Right cardiac atrium (tissue), 5 donors: ENCODE data around the gene TMEM170A. TPM values are rescaled to one million over a fixed set of nuclear protein-coding genes. Genes with fewer than 3 reads are reported as not detected.

ENCODE experiments used
- ATAC-seq, 2 donors: fragments of 200-7000 bp; cut with Tn5 transposase; one replicate each; pipeline versions ENCODE4 v1.8.0 to v1.9.1; 2020; ENCODE audit warnings: moderate library complexity in 2 of 2, mild to moderate bottlenecking in 1 of 2
- DNase-seq, 3 donors: peaks; one replicate each; pipeline ENCODE4 v3.0.0-alpha.2; 2020
- H3K27ac ChIP-seq: one replicate; pipeline ENCODE4 v1.5.1; 2013; ENCODE audit warnings: mild to moderate bottlenecking, low read length, control low read depth, moderate library complexity
- H3K27me3 ChIP-seq: one replicate; pipeline ENCODE4 v1.6.1; 2013; ENCODE audit not compliant: control insufficient read depth, insufficient read depth
- H3K4me1 ChIP-seq: one replicate; pipeline ENCODE4 v1.6.1; 2013; ENCODE audit warnings: low read length; ENCODE audit not compliant: control insufficient read depth, insufficient read depth
- H3K4me3 ChIP-seq: one replicate; pipeline ENCODE4 v1.5.1; 2013; ENCODE audit warnings: low read length, control low read depth
- H3K9me3 ChIP-seq: one replicate; pipeline ENCODE4 v1.6.1; 2013; ENCODE audit warnings: low read length; ENCODE audit not compliant: control insufficient read depth
- WGBS: extraction: QIAGEN DNeasy Blood & Tissue Kit; methylation state at CpG from one replicate; pipeline ENCODE4 v1.1.7; 2013; 5-methylcytosine and 5-hydroxymethylcytosine counted together
- intact Hi-C, 4 donors: fragments of 100-400 bp; cut with DNase I; formaldehyde crosslinking; loops; one replicate each; pipeline versions ENCODE4 v1.11.0 to v1.14.0; 2022 to 2023
- polyA plus RNA-seq: library from polyadenylated mRNA; stranded (reverse); fragments of 200-250 nt; gene quantifications from one replicate; pipeline ENCODE4 v1.2.3, GENCODE V29; 2013
- total RNA-seq, 4 donors: library from RNA; stranded (reverse); fragmentation: NEBNext Ultra II Directional; extraction: Animal tissue kit (Norgen Biotek cat#: 25700); gene quantifications; one replicate each; pipeline ENCODE4 v1.2.1, GENCODE V29; 2021
- donor health status: healthy with polysubstance abuse.
- donor health status: DM: no; HTN: yes; CAD: no.
- donor health status: DM: no; HTN: no; CAD: no.
- donor health status: DM: no; HTN: yes; CAD: no; lungs with severe emphysema.
- donor health status: DM: yes; HTN: yes; CAD: no.

The TMEM170A gene
- total and polyA plus RNA-seq, 5 donors: 7.2 to 11.2 (median 10.9) TPM

- peak in 1 of 3 donors; percentile 57 for DNase-seq
- H3K27ac ChIP-seq: no peak overlapping the region
- intact Hi-C loops: no loop called here
- no peaks in the 10 kb centered on the region for H3K4me1 ChIP-seq
- peak in 1 of 2 donors; percentile 21 for ATAC-seq
- no peaks in the 10 kb centered on the region for H3K27me3 ChIP-seq
- 2% methylated on average over 26 of the region's 26 CpGs for WGBS
- peak overlapping the region; percentile 14 for H3K4me3 ChIP-seq
- no peaks in the 10 kb centered on the region for H3K9me3 ChIP-seq
These were observed 30.2 kb upstream of the TMEM170A start for GRCh38 chr16:75494661-75495075.

DNA sequence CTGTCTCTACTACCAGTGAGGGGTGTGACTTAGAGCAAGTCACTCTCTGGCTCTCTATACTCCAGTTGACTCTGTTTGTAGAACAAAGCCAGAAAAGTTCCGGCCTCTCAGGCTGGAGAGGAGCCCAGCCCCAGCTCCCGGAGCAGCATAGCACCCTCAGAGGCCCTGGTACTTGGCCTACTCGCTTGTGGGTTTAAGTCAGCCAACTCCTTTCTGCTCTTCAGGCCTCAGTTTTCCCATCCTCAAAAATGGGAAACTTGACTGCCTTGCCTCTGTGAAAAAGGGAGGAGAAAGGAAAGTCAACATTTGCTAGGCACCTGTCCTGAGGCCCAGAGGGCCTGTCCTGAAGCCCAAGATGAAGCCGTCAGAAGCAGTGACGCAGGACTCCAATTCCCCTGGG lies 29.7 kb upstream of the TMEM170A start:
- no peaks in the 10 kb centered on the region for H3K9me3 ChIP-seq
- intact Hi-C loops: no loop called here
- no peaks in the 10 kb centered on the region for H3K27me3 ChIP-seq
- no peak for DNase-seq
- H3K27ac ChIP-seq: no peak overlapping the region
- WGBS: 53% methylated on average over 5 of the region's 5 CpGs
- no peaks in the 10 kb centered on the region for H3K4me1 ChIP-seq
- H3K4me3 ChIP-seq: no peak overlapping the region
- ATAC-seq: no peak

DNA sequence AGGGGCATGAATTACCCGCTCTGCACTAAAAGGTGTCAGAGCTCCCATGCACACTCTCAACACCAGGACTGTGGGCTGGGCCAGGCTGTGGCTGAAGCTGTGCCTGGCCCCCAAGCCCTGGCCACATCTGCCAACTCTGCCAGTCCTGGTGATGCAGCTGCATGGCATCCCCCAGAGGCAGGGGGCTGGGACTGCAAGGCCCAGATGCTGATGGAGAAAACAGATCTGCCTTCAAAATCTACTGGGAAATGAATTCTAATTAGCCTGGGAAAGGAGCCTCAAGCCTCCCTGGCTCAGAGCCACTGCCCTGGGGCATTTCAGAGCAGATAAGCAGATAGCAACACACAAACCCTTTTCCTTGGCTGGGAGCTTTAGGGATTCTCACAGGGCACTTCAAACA lies 27.4 kb upstream of the TMEM170A start:
- intact Hi-C loops: no loop called here
- 97% methylated on average over 1 of the region's 1 CpG for WGBS
- no peak for ATAC-seq

DNA sequence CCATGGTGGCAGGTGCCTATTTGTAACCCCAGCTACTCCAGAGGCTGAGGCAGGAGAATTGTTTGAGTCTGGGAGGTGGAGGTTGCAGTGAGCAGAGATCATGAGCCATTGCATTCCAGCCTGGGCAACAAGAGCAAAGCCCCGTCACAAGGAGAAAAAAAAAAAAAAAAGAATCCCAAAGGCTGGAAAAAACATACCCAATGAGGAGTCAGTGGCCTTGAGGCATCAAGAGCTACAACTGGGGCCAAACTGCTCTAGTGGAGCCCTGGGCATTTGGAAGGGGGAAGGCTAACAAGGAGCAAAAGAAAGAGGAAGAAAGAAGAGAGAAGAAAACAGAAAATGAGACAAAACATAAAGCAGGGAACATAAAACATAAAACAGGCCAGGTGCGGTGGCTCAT lies 23.8 kb upstream of the TMEM170A start:
- Histone ChIP-seq H3K4me1 (no peaks in the 10 kb centered on the region), H3K27ac (no peak overlapping the region), H3K9me3 (no peaks in the 10 kb centered on the region), H3K4me3 (no peak overlapping the region), H3K27me3 (no peaks in the 10 kb centered on the region)
- 89% methylated on average over 2 of the region's 2 CpGs for WGBS
- intact Hi-C loops: loop anchor here in 2 of 4 donors (10.0 kb wide), 2 partner anchors 46 to 106 kb away; partner anchors contain the start of gene CHST5 (in 1 of the 2)
- no peak for DNase-seq
- no peak for ATAC-seq

More for the DNA sequence above, 27.4 kb upstream of the TMEM170A start:
- Histone ChIP-seq H3K9me3 (no peaks in the 10 kb centered on the region), H3K4me3 (no peak overlapping the region), H3K4me1 (no peaks in the 10 kb centered on the region), H3K27me3 (no peaks in the 10 kb centered on the region), H3K27ac (no peak overlapping the region)
- no peak for DNase-seq

DNA sequence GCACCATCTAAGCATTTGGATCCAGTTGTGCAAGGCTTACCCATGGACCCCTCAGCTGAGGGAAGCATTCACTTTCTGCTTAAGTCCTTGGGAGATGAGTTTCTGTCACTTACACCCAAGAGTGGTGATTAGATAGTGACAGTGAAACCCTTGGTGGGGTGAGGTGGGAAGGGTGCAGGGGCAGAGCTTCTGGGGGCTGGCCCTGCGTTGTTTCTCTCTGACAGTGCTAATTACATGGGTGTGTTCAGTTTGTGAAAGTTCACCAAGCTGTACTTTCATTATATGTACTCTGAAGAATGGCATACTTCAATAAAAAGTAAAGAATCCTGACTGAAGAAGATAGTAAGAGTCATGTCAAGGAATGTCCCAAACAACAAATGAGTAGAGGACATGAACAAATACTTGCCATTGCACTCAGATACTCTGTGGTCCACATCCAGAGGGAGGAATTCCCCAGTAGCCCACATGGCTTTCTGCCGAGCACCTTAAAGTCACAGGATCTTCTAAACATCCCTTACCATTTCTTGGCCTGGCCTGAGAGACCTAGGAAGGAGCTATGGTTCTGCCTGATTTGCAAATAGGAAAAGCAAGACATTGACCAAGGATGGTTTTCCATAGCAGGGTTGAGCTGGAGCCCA lies 22.3 kb upstream of the TMEM170A start:
- Histone ChIP-seq H3K4me3 (no peak overlapping the region), H3K4me1 (no peaks in the 10 kb centered on the region), H3K27me3 (no peaks in the 10 kb centered on the region), H3K9me3 (no peaks in the 10 kb centered on the region), H3K27ac (no peak overlapping the region)
- ATAC-seq: no peak
- WGBS: 74% methylated on average over 2 of the region's 2 CpGs
- no peak for DNase-seq
- intact Hi-C loops: loop anchor here in 2 of 4 donors (10.0 kb wide), 2 partner anchors 48 to 108 kb away; partner anchors contain the start of gene CHST5 (in 1 of the 2)

DNA sequence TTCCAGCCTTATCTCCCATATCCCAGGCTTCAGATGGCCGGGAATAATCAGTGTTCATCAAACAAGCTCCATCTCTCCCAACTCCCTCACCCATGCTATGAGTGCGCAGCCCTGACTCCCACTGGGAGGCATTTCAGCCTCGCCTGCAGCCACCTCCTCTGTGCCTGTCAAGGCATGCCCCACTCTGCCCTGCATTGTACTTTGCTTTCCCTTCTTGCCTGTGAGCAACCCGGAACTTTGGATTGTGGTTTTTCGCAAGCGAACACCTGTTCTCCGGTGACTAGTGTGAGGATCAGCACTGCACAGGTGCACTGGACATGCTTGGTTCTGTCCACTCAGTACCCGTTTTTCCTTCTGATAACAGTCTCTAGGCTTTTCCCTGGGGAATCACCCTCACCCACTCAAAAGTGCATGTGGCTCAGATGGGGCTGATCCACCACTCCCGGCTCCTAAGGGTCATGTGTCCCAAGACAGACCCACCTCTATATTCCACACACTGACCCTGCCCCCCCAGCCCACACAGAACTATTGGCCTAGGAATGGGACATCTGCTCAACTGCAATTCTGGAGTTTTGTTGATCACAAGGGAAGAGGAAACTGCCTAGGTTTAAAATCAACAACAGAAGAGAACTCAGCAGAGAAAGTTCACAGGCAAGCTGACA lies 21.7 kb upstream of the TMEM170A start:
- no peaks in the 10 kb centered on the region for H3K4me1 ChIP-seq
- no peak overlapping the region for H3K4me3 ChIP-seq
- ATAC-seq: no peak
- 78% methylated on average over 9 of the region's 9 CpGs for whole genome bisulfite sequencing
- H3K27ac ChIP-seq: no peak overlapping the region
- DNase-seq: no peak
- no peaks in the 10 kb centered on the region for H3K27me3 ChIP-seq
- intact Hi-C loops: loop anchor here in 2 of 4 donors (10.0 kb wide), 2 partner anchors 49 to 109 kb away; partner anchors contain the start of gene CHST5 (in 1 of the 2)
- H3K9me3 ChIP-seq: no peaks in the 10 kb centered on the region

GRCh38 chr16:75485230-75486013 lies 20.9 kb upstream of the TMEM170A start:
- DNase-seq: no peak
- Histone ChIP-seq H3K27me3 (no peaks in the 10 kb centered on the region), H3K9me3 (no peaks in the 10 kb centered on the region), H3K4me3 (no peak overlapping the region), H3K4me1 (no peaks in the 10 kb centered on the region), H3K27ac (no peak overlapping the region)
- intact Hi-C loops: loop anchor here in 2 of 4 donors (10.0 kb wide), 2 partner anchors 49 to 109 kb away; partner anchors contain the start of gene CHST5 (in 1 of the 2)
- 83% methylated on average over 7 of the region's 7 CpGs for WGBS
- ATAC-seq: no peak

GRCh38 chr16:75483222-75483621 lies 18.7 kb upstream of the TMEM170A start:
- intact Hi-C loops: loop anchor here in 2 of 4 donors (10.0 kb wide), 2 partner anchors 52 to 112 kb away; partner anchors contain the start of gene CHST5 (in 1 of the 2)
- WGBS: 91% methylated on average over 2 of the region's 2 CpGs
- no peak overlapping the region for H3K27ac ChIP-seq
- H3K27me3 ChIP-seq: no peaks in the 10 kb centered on the region
- no peak overlapping the region for H3K4me3 ChIP-seq
- H3K9me3 ChIP-seq: no peaks in the 10 kb centered on the region
- H3K4me1 ChIP-seq: no peaks in the 10 kb centered on the region
- DNase-seq (no peak), ATAC-seq (no peak)

DNA sequence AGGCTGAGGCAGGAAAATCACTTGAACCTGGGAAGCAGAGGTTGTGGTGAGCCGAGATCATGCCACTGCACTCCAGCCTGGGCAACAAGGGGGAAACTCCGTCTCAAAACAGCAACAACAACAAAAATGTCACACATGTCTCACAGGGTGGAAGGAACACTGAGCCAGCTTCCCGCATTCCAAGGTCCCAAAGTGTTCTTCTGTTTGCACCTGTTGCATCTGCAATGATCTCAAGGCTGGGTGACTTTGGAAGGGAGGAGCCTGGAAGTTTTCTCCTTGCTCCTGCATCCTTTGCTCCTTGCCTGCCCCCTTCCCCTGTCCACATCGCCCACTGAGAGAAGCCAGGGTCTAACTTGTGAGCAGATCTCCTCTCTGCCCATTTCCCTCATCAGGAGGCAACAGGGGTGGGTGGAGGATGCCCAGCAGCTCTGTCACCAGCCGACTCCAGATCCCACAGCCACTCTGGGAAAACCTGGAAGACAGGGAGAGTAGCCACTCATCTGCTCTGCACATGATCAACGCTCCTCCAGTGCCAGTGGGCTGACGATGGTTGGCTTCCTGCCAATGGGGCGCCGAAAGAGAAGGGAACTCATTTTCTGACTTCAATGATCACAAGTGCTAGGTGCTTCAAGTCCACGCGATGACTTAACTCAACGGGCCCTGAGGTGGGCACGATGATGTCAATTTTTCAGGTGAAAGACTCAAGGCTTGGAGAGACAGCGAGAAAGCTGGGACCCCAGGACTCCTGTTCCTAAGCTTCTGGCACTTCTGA lies 18.1 kb upstream of the TMEM170A start:
- no peaks in the 10 kb centered on the region for H3K4me1 ChIP-seq
- no peak for DNase-seq
- no peaks in the 10 kb centered on the region for H3K9me3 ChIP-seq
- intact Hi-C loops: loop anchor here in 2 of 4 donors (10.0 kb wide), 2 partner anchors 52 to 112 kb away; partner anchors contain the start of gene CHST5 (in 1 of the 2)
- 79% methylated on average over 14 of the region's 14 CpGs for WGBS
- no peak overlapping the region for H3K4me3 ChIP-seq
- H3K27me3 ChIP-seq: no peaks in the 10 kb centered on the region
- H3K27ac ChIP-seq: no peak overlapping the region
- no peak for ATAC-seq

- no peaks in the 10 kb centered on the region for H3K27me3 ChIP-seq
- DNase-seq: no peak
- H3K9me3 ChIP-seq: no peaks in the 10 kb centered on the region
- H3K27ac ChIP-seq: no peak overlapping the region
- H3K4me1 ChIP-seq: no peaks in the 10 kb centered on the region
- H3K4me3 ChIP-seq: no peak overlapping the region
- intact Hi-C loops: loop anchor here in 2 of 4 donors (10.0 kb wide), 2 partner anchors 53 to 113 kb away; partner anchors contain the start of gene CHST5 (in 1 of the 2)
- no peak for ATAC-seq
- 87% methylated on average over 7 of the region's 7 CpGs for WGBS
These were observed 17.0 kb upstream of the TMEM170A start for GRCh38 chr16:75481475-75481874.
